Keratinocyte (primary cell): ENCODE data around the gene MAP4K3.

Experiments
- EZH2 ChIP-seq: IDR thresholded peaks from one replicate; pipeline ENCODE4 v1.6.1; 2012; ENCODE audit warnings: inconsistent platforms, mild to moderate bottlenecking, low read length, moderate library complexity
- TF ChIP-seq, protein P1 (sequence below), 3 experiments: IDR thresholded peaks in 1 of 3; conservative IDR thresholded peaks in 1 of 3; optimal IDR thresholded peaks in 1 of 3; 2 replicates in 2 of 3; 3 replicates in 1 of 3; pipeline versions ENCODE3 to v1.5.1; 2011; ENCODE audit warnings: low read length in 3 of 3, mild to moderate bottlenecking in 3 of 3, moderate library complexity in 2 of 3, control low read depth in 1 of 3, inconsistent platforms in 1 of 3; ENCODE audit not compliant: insufficient read depth in 2 of 3; ENCODE audit errors: extremely low read depth in 1 of 3

DNA sequence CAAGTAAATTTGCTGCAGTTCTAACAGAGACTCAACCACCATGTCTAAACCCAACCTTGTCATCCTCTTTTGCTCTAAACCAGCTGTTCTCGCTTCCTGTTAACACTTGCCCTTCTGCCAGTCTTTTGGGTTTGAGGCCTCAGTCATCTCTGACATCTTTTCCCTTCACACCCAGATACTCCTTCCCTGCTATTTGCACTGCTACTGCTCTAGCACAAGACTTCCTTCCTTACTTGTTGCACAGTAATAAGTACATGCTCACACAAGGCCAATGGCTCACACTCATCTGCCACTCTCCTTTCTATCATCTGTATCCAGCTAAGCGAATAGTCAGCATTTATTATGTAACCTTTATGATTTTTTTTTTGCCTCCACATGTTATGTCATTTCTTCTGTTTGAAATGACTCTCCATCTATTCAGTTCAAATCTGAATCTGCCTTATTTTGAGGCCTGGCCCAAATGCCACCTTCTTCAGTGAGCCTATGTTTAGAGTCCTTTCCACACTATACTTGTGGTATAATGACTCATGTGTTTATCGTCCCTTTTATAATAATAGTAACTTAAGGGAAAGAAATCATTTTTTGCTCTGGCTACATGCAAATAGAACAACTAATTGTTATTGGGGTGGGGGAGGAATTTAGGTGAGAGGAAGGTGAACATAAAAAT lies 170.8 kb downstream of the MAP4K3 start:
- TF ChIP-seq, protein P1, sequence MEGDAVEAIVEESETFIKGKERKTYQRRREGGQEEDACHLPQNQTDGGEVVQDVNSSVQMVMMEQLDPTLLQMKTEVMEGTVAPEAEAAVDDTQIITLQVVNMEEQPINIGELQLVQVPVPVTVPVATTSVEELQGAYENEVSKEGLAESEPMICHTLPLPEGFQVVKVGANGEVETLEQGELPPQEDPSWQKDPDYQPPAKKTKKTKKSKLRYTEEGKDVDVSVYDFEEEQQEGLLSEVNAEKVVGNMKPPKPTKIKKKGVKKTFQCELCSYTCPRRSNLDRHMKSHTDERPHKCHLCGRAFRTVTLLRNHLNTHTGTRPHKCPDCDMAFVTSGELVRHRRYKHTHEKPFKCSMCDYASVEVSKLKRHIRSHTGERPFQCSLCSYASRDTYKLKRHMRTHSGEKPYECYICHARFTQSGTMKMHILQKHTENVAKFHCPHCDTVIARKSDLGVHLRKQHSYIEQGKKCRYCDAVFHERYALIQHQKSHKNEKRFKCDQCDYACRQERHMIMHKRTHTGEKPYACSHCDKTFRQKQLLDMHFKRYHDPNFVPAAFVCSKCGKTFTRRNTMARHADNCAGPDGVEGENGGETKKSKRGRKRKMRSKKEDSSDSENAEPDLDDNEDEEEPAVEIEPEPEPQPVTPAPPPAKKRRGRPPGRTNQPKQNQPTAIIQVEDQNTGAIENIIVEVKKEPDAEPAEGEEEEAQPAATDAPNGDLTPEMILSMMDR (optimal IDR thresholded peaks at IDR 0.05 in 1 of 3, IDR thresholded peaks at IDR 0.05 in 1 of 3, conservative IDR thresholded peaks at IDR 0.05 in 1 of 3; ENCODE audit: extremely low read depth in 1 of 3, insufficient read depth in 2 of 3, low read length in 3 of 3), result no peak
- TF ChIP-seq EZH2, result no peak
